ENCODE measurements around the gene GSDMA.

The GSDMA gene

DNA sequence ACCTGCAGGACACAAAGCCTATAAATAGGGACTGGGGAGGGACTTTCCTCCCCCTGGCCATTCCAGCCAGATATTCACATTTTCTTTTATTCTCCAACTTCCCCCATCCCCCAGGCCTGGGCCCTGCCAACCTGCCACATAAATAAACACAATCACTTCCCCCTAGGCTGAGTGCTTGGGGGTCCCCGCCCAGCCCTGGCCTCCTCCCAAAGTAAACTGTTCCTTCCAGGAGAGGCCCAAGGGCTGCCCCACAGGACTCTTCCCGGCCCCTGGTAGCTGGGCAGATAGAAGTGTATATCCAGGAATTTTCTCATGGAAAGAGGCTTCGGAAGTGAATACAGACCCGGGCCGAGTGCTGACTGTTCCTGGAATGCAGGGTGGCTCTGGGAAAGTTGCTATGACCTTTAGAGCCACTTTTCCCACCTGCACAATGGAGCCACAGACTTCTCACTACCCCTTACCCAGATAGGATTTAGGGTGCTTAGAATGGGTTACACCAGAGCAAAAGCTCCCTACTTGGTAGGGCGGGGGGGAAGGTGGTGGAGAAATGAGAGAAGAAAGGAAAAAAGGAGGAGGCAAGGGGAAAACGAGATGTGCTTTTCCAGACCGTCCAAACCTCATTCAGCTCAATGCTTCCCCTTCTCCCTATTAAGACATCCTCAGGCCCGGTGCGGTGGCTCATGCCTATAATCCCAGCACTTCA, 60.9 kb downstream of the GSDMA start:
- no peak for DNase-seq

GRCh38 chr17:40024901-40025300, 62.1 kb downstream of the GSDMA start:
- DNase-seq = no peak

DNA sequence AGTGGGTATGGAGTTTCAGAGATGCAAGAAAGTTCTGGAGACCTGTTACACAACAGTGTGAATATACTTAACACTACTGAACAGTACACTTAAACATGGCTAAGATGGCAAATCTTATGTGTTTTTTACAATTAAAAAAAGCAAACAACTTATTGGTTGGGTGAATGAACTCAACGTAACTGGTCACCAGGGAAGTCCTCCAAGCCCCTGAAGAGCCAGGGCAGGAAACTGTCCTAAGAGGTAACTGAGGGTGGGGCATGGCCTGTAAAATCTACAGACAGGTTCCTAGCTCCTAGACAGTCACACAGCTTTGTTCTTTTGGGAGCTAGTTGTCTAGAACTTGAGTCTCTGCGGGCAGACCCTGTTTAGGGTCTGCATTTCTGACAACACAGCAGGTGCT, 62.8 kb downstream of the GSDMA start:
- DNase-seq = no peak

GRCh38 chr17:40025991-40026815, 63.4 kb downstream of the GSDMA start:
- DNase-seq = no peak

DNA sequence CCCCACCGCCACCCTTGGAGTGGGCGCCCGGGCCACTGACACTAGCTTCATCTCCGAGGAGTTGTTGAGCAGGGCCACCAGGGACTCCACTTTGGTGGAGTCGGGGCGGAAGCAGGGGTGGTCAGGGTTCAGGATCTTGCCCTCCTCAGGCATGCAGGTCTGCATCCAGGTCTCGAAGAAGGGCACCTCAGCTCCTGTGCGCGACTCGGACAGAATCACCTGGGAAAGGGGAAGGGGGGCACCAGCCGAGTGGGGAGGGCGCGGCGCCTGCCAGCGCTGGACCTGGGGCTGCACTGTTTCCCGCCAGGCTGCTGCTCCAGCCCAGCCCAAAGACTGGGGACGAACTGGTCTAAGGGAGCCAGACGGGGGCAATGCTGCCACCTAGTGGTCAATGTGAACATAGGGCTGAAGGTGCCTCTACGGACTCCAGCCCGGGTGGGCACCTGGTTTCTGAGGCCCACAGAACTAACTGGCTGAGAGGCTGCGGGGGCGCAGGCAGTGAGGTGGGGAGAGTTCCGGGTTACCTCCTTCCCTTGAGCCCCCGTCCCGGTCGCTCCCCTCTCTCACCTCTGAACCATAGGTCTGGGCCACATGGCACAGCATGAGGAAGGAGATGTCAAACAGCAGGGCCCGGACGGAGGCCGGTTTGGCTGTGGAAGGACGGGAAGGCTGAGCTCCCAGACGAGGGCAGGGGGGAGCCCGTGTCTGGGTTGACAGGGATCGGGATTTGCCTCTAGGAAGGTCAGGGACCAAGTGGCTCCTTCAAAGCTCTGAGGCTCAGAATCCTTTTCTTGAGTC, 64.2 kb downstream of the GSDMA start:
- no peak for DNase-seq
